Kidney epithelial cell (primary cell): ENCODE results near the gene OR10T2. TPM values are rescaled to one million over a fixed set of nuclear protein-coding genes. Genes with fewer than 3 reads are reported as not detected.
"Not testable (repeated sequence)": the region's sequence is repeated elsewhere in the genome, so short reads cannot be mapped to it uniquely, and the experiment has no call there.

Source experiments
- DNase-seq: peaks from one replicate; pipeline ENCODE4 v3.0.0-alpha.2; 2010; ENCODE audit warnings: low read depth
- H3K27me3 ChIP-seq: 2 replicates; pipeline ENCODE4 v1.6.0; 2011; ENCODE audit warnings: low read length; ENCODE audit not compliant: control insufficient read depth, insufficient read depth
- H3K36me3 ChIP-seq: 2 replicates; pipeline ENCODE4 v1.5.1; 2011; ENCODE audit warnings: low read length; ENCODE audit not compliant: control insufficient read depth, insufficient read depth
- H3K4me3 ChIP-seq: 2 replicates; pipeline ENCODE4 v1.5.1; 2011; ENCODE audit warnings: low read depth, mild to moderate bottlenecking, control low read depth, low read length
- CTCF ChIP-seq: IDR thresholded peaks from 2 replicates; pipeline ENCODE4 v1.5.1; 2011; ENCODE audit warnings: mild to moderate bottlenecking, moderate library complexity, low read length, control low read depth, inconsistent platforms; ENCODE audit not compliant: insufficient read depth, poor library complexity, severe bottlenecking
- total RNA-seq: library from RNA; depleted of rRNA; stranded (reverse); fragments of >200 nt; gene quantifications from 2 replicates; pipeline ENCODE4 v1.2.3, GENCODE V29; 2015

OR10T2 gene
- total RNA-seq, 1 donor from 2014 or later = not detected

- no peaks in the 10 kb centered on the region for H3K27me3 ChIP-seq
- no peak for DNase-seq
- TF ChIP-seq CTCF = no peak
- no peaks in the 10 kb centered on the region for H3K36me3 ChIP-seq
- H3K4me3 ChIP-seq = no peak overlapping the region
These were observed 45.0 kb downstream of the OR10T2 start for GRCh38 chr1:158354255-158354654.

DNA sequence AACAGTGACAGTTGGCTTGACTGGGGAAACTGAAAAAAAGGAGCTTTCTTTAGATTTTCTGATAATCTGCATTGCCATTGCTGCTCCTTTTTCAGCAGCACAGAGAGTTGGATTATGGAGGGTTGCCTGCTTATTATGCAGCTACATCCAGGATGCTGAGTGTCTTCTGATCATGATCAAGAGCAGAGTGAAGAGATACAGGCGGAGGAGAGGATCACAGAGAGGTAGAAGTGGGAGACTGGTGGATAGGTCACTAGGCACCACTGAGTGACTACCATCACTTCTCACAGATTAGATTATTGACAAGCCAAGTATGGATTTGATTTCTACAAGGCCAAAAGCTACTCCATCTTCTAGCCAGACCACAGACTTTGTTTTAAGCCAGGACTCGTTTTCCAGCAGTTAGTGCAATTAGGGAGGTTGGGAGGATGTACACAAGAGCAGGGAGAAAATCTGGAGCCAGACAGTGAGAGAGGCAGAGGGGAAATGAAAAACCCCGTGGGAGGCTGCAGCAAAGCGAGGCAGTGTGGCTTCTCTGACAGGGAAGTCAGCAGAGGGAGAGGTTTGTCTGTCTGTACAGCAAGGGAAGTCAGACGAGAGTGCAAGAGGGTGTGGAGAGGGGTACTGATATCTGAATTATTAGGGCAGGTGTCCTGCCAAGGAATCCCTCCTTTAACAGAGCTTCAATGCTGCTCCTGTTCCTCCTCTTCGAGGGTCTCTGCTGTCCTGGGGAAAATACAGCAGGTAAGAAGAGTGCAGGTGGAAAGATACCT, 45.8 kb downstream of the OR10T2 start, which contains the start of gene CD1E:
Gene CD1E, plus strand, starts transcription at position 592 of the 773 bp plus-strand sequence. Its CDS starts 95 bp downstream, at position 687.
- Histone ChIP-seq H3K4me3 (no peak within 1 kb of the TSS), H3K36me3 (no peaks in the 10 kb centered on the region), H3K27me3 (no peaks in the 10 kb centered on the region)
- no peak for DNase-seq
- no peak for TF ChIP-seq CTCF

GRCh38 chr1:158348946-158349345, 50.3 kb downstream of the OR10T2 start:
- DNase-seq, H3K4me3 ChIP-seq, H3K27me3 ChIP-seq, H3K36me3 ChIP-seq: not testable (repeated sequence)

Other genes with a start within 250 kb of the OR10T2 start
- 0.34 and 0.67 TPM in 2 replicates for gene CD1D, start 218.6 kb downstream of the OR10T2 start, total RNA-seq
- not detected in 2 replicates for gene CD1A, start 145.0 kb downstream of the OR10T2 start, total RNA-seq
- not detected in 2 replicates for gene CD1C, start 109.5 kb downstream of the OR10T2 start, total RNA-seq
- not detected in 2 replicates for gene CD1B, start 67.9 kb downstream of the OR10T2 start, total RNA-seq
- gene CD1E, start 45.6 kb downstream of the OR10T2 start, total RNA-seq = not detected in 2 replicates
- not detected in 2 replicates for gene OR10K2, start 26.8 kb upstream of the OR10T2 start, total RNA-seq
- gene OR10K1, start 62.4 kb upstream of the OR10T2 start, total RNA-seq = not detected in 2 replicates
- gene OR10R2, start 72.8 kb upstream of the OR10T2 start, total RNA-seq = not detected in 2 replicates
- gene OR6Y1, start 154.9 kb upstream of the OR10T2 start, total RNA-seq = not detected in 2 replicates
- gene OR6P1, start 171.1 kb upstream of the OR10T2 start, total RNA-seq = not detected in 2 replicates
- not detected in 2 replicates for gene OR10X1, start 180.4 kb upstream of the OR10T2 start, total RNA-seq
- gene OR10Z1, start 205.8 kb upstream of the OR10T2 start, total RNA-seq = not detected in 2 replicates